Neutrophil (primary cell): ENCODE measurements around the gene ARAF.

Source experiments
- H3K27ac ChIP-seq: fragments of 200-600 bp; sonication (generic); 2 replicates; pipeline ENCODE4 v1.5.1; 2016; ENCODE audit warnings: mild to moderate bottlenecking, moderate library complexity
- H3K27me3 ChIP-seq: fragments of 200-600 bp; sonication (generic); 2 replicates; pipeline ENCODE4 v1.6.0; 2016; ENCODE audit warnings: mild to moderate bottlenecking
- H3K36me3 ChIP-seq: fragments of 200-600 bp; sonication (generic); 2 replicates; pipeline ENCODE4 v1.5.1; 2017
- H3K4me1 ChIP-seq, 2 experiments: fragments of 200-600 bp in 1 of 2; sonication (generic) in 1 of 2; 1 replicate in 1 of 2; 2 replicates in 1 of 2; pipeline versions ENCODE4 v1.5.1 to v1.6.1; 2013 to 2016; ENCODE audit warnings: low read depth in 1 of 2, low read length in 1 of 2, mild to moderate bottlenecking in 1 of 2, moderate library complexity in 1 of 2; ENCODE audit not compliant: control insufficient read depth in 1 of 2, insufficient read depth in 1 of 2
- H3K4me3 ChIP-seq, 2 experiments: fragments of 200-600 bp in 1 of 2; sonication (generic) in 1 of 2; 1 replicate in 1 of 2; 2 replicates in 1 of 2; pipeline ENCODE4 v1.5.1; 2013 to 2016; ENCODE audit warnings: low read depth in 1 of 2, low read length in 1 of 2, mild to moderate bottlenecking in 1 of 2, moderate library complexity in 1 of 2
- H3K9me3 ChIP-seq: fragments of 200-600 bp; sonication (generic); 2 replicates; pipeline ENCODE4 v1.5.1; 2016
- TF ChIP-seq, protein P1 (sequence below): fragments of 200-600 bp; sonication (generic); IDR thresholded peaks from 2 replicates; pipeline ENCODE4 v1.5.1; 2016; ENCODE audit warnings: antibody characterized with exemption

ARAF gene

DNA sequence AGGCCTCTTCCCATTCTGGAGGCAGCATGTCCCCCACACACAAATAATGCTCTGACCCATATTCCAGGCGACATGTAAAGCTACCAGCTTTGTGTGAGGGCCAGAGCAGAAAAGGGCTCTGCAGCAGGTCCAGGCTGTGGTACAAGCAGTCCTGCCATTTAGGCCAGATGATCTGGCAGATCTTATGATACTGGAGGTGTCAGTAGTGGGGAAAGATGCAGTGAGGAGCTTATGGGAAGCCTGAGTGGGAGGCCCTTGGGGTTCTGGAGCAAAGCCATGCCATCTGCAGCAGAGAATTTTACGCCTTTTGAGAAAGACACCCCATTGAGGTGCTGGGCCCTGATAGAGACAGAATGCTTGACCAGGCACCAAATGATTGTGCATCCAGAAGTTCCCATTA, 50.9 kb downstream of the ARAF start:
- no peak overlapping the region for H3K4me3 ChIP-seq
- TF ChIP-seq, protein P1, sequence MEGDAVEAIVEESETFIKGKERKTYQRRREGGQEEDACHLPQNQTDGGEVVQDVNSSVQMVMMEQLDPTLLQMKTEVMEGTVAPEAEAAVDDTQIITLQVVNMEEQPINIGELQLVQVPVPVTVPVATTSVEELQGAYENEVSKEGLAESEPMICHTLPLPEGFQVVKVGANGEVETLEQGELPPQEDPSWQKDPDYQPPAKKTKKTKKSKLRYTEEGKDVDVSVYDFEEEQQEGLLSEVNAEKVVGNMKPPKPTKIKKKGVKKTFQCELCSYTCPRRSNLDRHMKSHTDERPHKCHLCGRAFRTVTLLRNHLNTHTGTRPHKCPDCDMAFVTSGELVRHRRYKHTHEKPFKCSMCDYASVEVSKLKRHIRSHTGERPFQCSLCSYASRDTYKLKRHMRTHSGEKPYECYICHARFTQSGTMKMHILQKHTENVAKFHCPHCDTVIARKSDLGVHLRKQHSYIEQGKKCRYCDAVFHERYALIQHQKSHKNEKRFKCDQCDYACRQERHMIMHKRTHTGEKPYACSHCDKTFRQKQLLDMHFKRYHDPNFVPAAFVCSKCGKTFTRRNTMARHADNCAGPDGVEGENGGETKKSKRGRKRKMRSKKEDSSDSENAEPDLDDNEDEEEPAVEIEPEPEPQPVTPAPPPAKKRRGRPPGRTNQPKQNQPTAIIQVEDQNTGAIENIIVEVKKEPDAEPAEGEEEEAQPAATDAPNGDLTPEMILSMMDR = no peak
- peaks cover 19 to 31% of the 10 kb centered on the region in 2 experiments for H3K4me1 ChIP-seq
- H3K27me3 ChIP-seq = no peaks in the 10 kb centered on the region
- no peaks in the 10 kb centered on the region for H3K9me3 ChIP-seq
- H3K27ac ChIP-seq = no peak overlapping the region
- no peaks in the 10 kb centered on the region for H3K36me3 ChIP-seq

DNA sequence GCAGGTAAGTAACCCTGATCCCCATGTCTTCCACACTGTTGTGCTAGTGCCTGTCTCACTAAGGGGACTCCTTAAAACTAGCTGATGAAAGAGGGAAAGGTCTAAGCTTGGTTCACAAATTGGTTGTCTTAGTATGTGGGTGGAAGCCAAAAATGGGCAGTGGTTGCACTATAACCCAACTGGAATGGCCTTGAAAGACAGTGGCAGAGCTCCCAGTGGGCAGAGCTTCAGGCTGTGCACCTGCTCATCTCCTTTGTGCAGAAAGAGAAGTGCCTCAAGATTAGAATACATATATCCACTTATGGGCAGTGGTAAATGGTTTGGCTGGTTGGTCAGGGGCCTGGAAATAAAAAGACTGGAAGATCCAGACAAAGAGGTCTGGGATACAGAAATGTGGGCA, 51.4 kb downstream of the ARAF start:
- H3K27ac ChIP-seq = no peak overlapping the region
- H3K27me3 ChIP-seq = peaks cover 2% of the 10 kb centered on the region
- H3K4me1 ChIP-seq = peaks cover 19 to 31% of the 10 kb centered on the region in 2 experiments
- no peaks in the 10 kb centered on the region for H3K36me3 ChIP-seq
- no peak overlapping the region for H3K4me3 ChIP-seq
- no peaks in the 10 kb centered on the region for H3K9me3 ChIP-seq
- TF ChIP-seq, protein P1 = no peak

DNA sequence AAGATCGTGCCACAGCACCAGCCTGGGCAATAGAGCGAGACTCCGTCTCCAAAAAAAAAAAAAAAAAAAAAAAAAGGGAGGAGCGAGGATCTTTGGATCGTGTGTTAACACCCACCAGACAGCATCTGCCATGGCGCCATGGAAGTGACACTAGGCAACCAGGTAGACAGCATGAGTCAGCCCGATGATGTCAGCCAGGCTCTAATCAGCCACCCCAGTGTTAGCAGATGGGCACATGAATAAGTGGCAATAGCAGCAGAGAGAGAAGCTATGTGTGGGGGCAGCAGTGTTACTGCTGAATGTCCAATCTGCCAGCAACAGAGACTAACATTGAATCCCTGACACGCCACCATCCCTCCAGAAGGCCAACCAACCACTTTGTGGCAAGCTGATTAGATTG, 52.1 kb downstream of the ARAF start:
- Histone ChIP-seq H3K4me3 (no peak overlapping the region), H3K36me3 (no peaks in the 10 kb centered on the region), H3K9me3 (no peaks in the 10 kb centered on the region), H3K4me1 (peaks cover 19 to 28% of the 10 kb centered on the region in 2 experiments), H3K27me3 (peaks cover 8% of the 10 kb centered on the region), H3K27ac (no peak overlapping the region)
- TF ChIP-seq, protein P1 = no peak

DNA sequence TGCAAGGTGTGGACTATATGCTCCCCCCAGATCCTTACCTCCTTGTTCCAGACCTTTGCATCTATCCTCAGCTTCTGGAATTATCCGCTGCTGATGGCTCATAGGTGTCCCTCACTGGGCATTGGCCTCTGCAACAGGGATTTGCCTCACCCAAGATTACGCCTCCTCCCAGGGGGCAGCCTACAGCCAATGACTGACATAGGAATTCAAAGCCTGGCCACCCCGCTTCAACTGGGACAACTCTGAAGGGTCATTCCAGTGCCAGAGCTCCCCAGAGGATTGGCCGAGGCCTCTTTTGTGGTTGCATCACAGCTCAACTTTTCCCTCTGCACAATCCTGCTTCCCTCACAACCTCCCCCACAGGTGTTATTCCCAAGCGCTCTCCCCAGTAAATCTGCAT, 53.6 kb downstream of the ARAF start:
- Histone ChIP-seq H3K4me1 (peaks cover 9 to 14% of the 10 kb centered on the region in 2 experiments), H3K4me3 (no peak overlapping the region), H3K27ac (no peak overlapping the region), H3K9me3 (no peaks in the 10 kb centered on the region), H3K27me3 (peaks cover 24% of the 10 kb centered on the region), H3K36me3 (no peaks in the 10 kb centered on the region)
- TF ChIP-seq, protein P1 = no peak

DNA sequence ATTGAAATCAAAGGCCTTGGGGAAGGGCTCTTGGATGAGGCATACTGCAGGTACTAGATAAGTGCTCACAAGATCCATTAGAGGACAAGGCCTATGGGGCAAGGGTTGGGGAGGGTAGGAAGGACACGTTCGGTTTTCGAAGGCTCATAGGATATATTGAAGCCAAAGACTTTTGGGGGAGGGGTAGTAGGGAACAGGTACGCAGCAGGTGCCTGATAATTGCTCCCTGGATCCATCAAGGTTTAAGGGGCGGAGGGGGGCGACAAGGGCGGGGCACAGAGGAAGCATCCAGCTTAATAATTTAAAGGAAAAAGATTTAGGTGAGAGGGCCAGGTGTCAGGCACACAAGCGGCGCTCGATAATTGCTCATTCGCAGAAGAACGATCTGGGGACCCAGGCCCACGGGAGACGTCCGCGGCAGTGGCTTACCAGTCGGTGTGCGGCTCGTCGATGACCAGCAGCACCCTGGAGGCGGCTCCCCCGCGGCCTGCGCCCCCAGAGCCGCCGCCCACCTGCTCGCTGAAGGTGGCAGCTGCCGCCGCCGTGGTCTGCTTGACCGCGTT, 58.0 kb downstream of the ARAF start:
- Histone ChIP-seq H3K27ac (no peak overlapping the region), H3K9me3 (no peaks in the 10 kb centered on the region), H3K36me3 (peaks cover 14% of the 10 kb centered on the region), H3K4me1 (peaks cover 16 to 19% of the 10 kb centered on the region in 2 experiments), H3K27me3 (peaks cover 24% of the 10 kb centered on the region), H3K4me3 (peak overlapping the region in 1 of 2 experiments; percentile 54)
- TF ChIP-seq, protein P1 = no peak
